MM.1S (cell line): Measurements from ENCODE around the gene SNCAIP.

Source experiments
- DNase-seq: peaks from one replicate; pipeline ENCODE4 v3.0.0-alpha.2; 2015
- H2AFZ ChIP-seq: fragments of 300-600 bp; sonication (generic); 2 replicates; pipeline ENCODE4 v1.6.0; 2016; ENCODE audit warnings: antibody characterized with exemption, low read length
- H3F3A ChIP-seq: fragments of 300-600 bp; sonication (generic); 2 replicates; pipeline ENCODE4 v1.6.1; 2016; ENCODE audit warnings: mild to moderate bottlenecking, antibody characterized with exemption, low read length, moderate library complexity, mixed read lengths; ENCODE audit not compliant: insufficient read depth
- H3K27ac ChIP-seq: fragments of 300-600 bp; sonication (generic); 2 replicates; pipeline ENCODE4 v1.5.1; 2016; ENCODE audit warnings: mild to moderate bottlenecking, low read length
- H3K27me3 ChIP-seq: fragments of 300-600 bp; sonication (generic); replicated peaks from 2 replicates; pipeline ENCODE4 v1.6.0; 2016; ENCODE audit warnings: low read length; ENCODE audit not compliant: insufficient read depth
- H3K36me3 ChIP-seq: fragments of 300-600 bp; sonication (generic); replicated peaks from 2 replicates; pipeline ENCODE4 v1.6.1; 2016; ENCODE audit warnings: mild to moderate bottlenecking, low read length, mixed read lengths; ENCODE audit not compliant: insufficient read depth
- H3K4me1 ChIP-seq: fragments of 300-600 bp; sonication (generic); 2 replicates; pipeline ENCODE4 v1.6.1; 2016; ENCODE audit warnings: low read length, mixed read lengths
- H3K4me2 ChIP-seq: fragments of 300-600 bp; sonication (generic); 2 replicates; pipeline ENCODE4 v1.6.0; 2016; ENCODE audit warnings: low read depth, low read length
- H3K4me3 ChIP-seq: fragments of 300-600 bp; sonication (generic); 2 replicates; pipeline ENCODE4 v1.5.1; 2016; ENCODE audit warnings: low read length, mixed read lengths
- H3K79me2 ChIP-seq: fragments of 300-600 bp; sonication (generic); 2 replicates; pipeline ENCODE4 v1.6.1; 2016; ENCODE audit warnings: mixed run types, low read length, mixed read lengths
- H3K9ac ChIP-seq: fragments of 300-600 bp; sonication (generic); 2 replicates; pipeline ENCODE4 v1.6.1; 2016; ENCODE audit warnings: low read length, mixed read lengths
- H3K9me2 ChIP-seq: fragments of 300-600 bp; sonication (generic); replicated peaks from 2 replicates; pipeline ENCODE4 v1.6.1; 2016; ENCODE audit warnings: mild to moderate bottlenecking, low read length, mixed read lengths; ENCODE audit not compliant: insufficient read depth
- H3K9me3 ChIP-seq: fragments of 300-600 bp; sonication (generic); replicated peaks from 2 replicates; pipeline ENCODE4 v1.6.1; 2016; ENCODE audit warnings: mild to moderate bottlenecking, low read length, mixed read lengths; ENCODE audit not compliant: insufficient read depth
- H4K20me1 ChIP-seq: fragments of 300-600 bp; sonication (generic); 2 replicates; pipeline ENCODE4 v1.6.1; 2016; ENCODE audit warnings: mild to moderate bottlenecking, low read length, moderate library complexity, mixed read lengths; ENCODE audit not compliant: insufficient read depth
- EZH2 ChIP-seq: fragments of 300-600 bp; sonication (generic); optimal IDR thresholded peaks from 2 replicates; pipeline ENCODE3; 2017; ENCODE audit warnings: low read depth, mild to moderate bottlenecking, antibody characterized with exemption, low read length, mixed read lengths
- EZH2phosphoT487 ChIP-seq: fragments of 300-600 bp; sonication (generic); IDR thresholded peaks from 2 replicates; pipeline ENCODE4 v1.6.1; 2018; ENCODE audit warnings: antibody characterized with exemption, low read length
- TF ChIP-seq, protein P1 (sequence below): fragments of 300-600 bp; sonication (generic); IDR thresholded peaks from 2 replicates; pipeline ENCODE4 v1.5.1; 2016; ENCODE audit warnings: antibody characterized with exemption, low read length, mixed read lengths

SNCAIP gene

DNA sequence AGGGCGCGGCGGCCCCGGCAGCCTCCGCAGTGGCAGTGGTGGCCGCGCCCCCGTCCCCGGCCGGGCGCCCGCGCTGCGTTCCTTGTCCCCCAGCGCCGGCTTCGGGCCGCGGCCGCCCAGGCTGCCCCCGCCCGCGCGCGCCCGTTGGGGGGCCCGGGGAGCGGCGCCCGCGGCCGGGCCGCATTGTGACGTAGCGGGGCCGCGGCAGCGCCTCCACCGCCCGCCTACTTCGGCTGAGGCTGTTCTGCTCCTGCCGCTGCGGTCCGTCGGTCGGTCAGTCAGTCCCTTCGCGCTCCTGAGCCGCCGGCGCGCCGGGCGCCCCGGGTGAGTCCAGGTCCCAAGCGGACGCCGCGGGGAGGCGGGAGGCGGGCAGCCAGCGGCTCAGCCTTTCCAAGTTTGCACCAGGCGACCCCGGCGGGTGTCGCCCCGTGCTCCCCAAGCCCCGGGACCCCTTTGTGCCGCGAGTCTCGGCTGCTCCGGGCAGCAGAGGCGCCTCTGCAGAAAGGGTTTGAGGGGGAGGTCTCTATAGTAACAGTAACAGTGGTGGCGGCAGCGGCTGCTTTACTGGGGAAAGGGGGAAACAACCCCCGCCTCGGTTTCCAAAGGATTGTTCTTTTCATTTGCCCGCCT lies at the start of gene SNCAIP:
SNCAIP (plus strand) TSS at position 277 of the 630 bp plus-strand sequence. CDS start 78,898 bp downstream, outside the sequence.
- TF ChIP-seq, protein P1, sequence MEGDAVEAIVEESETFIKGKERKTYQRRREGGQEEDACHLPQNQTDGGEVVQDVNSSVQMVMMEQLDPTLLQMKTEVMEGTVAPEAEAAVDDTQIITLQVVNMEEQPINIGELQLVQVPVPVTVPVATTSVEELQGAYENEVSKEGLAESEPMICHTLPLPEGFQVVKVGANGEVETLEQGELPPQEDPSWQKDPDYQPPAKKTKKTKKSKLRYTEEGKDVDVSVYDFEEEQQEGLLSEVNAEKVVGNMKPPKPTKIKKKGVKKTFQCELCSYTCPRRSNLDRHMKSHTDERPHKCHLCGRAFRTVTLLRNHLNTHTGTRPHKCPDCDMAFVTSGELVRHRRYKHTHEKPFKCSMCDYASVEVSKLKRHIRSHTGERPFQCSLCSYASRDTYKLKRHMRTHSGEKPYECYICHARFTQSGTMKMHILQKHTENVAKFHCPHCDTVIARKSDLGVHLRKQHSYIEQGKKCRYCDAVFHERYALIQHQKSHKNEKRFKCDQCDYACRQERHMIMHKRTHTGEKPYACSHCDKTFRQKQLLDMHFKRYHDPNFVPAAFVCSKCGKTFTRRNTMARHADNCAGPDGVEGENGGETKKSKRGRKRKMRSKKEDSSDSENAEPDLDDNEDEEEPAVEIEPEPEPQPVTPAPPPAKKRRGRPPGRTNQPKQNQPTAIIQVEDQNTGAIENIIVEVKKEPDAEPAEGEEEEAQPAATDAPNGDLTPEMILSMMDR, result no peak
- no peak for TF ChIP-seq EZH2phosphoT487
- TF ChIP-seq EZH2, result no peak
- DNase-seq, result peak; percentile 65
- H3K9me2 ChIP-seq, result no peaks in the 10 kb centered on the region
- H3K4me2 ChIP-seq, result peak within 1 kb of the TSS; percentile 69
- H3K27ac ChIP-seq, result peak within 1 kb of the TSS; percentile 82; the same call in 1 of the 2 replicates
- peaks cover 37% of the 10 kb centered on the region for H3K79me2 ChIP-seq
- peaks cover 23% of the 10 kb centered on the region for H3F3A ChIP-seq
- H4K20me1 ChIP-seq, result no peaks in the 10 kb centered on the region
- no peaks in the 10 kb centered on the region for H3K36me3 ChIP-seq
- H3K4me1 ChIP-seq, result peaks cover 22% of the 10 kb centered on the region
- no peaks in the 10 kb centered on the region for H3K27me3 ChIP-seq
- H2AFZ ChIP-seq, result peak within 1 kb of the TSS; percentile 86
- peak within 1 kb of the TSS; percentile 62 for H3K4me3 ChIP-seq
- H3K9me3 ChIP-seq, result no peaks in the 10 kb centered on the region
- H3K9ac ChIP-seq, result peak within 1 kb of the TSS; percentile 58

DNA sequence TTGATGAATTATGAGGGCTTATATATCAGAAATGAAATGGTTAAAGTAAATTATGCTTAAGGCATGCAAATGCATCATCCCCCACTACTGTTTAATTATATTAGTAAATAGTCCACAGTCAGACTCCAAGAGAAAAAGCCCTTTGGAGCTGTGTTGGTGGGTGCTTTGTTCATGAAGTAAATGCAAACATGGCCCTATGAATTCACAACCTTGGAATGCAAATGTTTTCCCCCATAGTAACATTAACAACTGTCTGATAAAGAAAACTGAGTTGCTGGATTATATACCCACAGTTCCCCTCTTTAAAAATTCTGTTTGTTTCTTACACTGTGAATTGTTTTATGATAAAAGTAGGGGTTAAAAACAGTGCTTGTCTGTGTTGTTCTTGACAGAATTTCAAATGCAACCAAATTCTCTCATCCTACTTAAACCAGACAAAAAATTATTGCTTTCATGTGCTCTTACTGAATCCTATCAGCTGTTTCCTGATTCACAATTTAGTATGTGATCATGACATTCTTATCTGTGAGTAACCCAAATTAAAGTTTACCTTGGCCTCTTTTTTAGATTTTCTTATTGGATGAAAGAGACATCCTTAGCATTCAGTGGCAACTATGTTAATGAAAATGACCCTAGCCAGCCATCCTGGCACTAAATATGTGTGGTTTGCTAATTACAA lies 48.5 kb upstream of the SNCAIP start:
- Histone ChIP-seq H3K4me1 (no peaks in the 10 kb centered on the region), H3K27me3 (no peaks in the 10 kb centered on the region), H3K4me3 (no peak overlapping the region), H3K79me2 (no peaks in the 10 kb centered on the region), H3K4me2 (no peak overlapping the region), H3K9me2 (no peaks in the 10 kb centered on the region), H2AFZ (no peak overlapping the region), H4K20me1 (no peaks in the 10 kb centered on the region), H3K36me3 (no peaks in the 10 kb centered on the region), H3K27ac (no peak overlapping the region), H3F3A (no peaks in the 10 kb centered on the region), H3K9me3 (no peaks in the 10 kb centered on the region), H3K9ac (no peak overlapping the region)
- no peak for DNase-seq
- TF ChIP-seq EZH2, result no peak
- TF ChIP-seq, protein P1, result no peak
- no peak for TF ChIP-seq EZH2phosphoT487

DNA sequence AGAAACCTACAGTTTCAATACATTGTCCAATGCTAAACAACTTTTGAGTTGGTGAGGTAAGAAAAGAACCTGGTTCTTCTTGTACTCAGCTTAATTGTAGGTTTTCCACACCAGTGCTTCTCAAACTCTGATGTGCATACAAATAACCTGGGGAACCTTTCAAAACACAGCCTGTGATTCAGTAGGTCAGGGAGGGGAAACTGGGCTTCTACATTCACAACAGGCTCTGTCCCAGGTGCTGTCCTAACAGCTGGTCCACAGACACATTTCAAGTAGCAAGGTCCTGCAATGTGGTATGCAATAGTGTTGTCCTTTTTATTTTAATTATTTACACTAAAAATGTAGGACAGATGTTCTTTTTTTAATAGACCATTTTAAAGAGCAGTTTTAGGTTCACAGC lies 47.4 kb upstream of the SNCAIP start:
- no peaks in the 10 kb centered on the region for H3K4me1 ChIP-seq
- no peaks in the 10 kb centered on the region for H3F3A ChIP-seq
- no peaks in the 10 kb centered on the region for H3K9me3 ChIP-seq
- no peak overlapping the region for H3K4me2 ChIP-seq
- no peak overlapping the region for H3K9ac ChIP-seq
- no peaks in the 10 kb centered on the region for H3K27me3 ChIP-seq
- H3K36me3 ChIP-seq, result no peaks in the 10 kb centered on the region
- H2AFZ ChIP-seq, result no peak overlapping the region
- no peak overlapping the region for H3K27ac ChIP-seq
- DNase-seq, result no peak
- H3K9me2 ChIP-seq, result no peaks in the 10 kb centered on the region
- H4K20me1 ChIP-seq, result no peaks in the 10 kb centered on the region
- no peak overlapping the region for H3K4me3 ChIP-seq
- H3K79me2 ChIP-seq, result no peaks in the 10 kb centered on the region
- TF ChIP-seq EZH2phosphoT487, result no peak
- TF ChIP-seq, protein P1, result no peak
- no peak for TF ChIP-seq EZH2
